ENCODE measurements around the gene VMP1.

VMP1 gene

GRCh38 chr17:59842901-59843652 is 135.6 kb downstream of the VMP1 start:
- Histone ChIP-seq H3K4me1 (ENCODE audit: control insufficient read depth in 1 of 2, insufficient read depth in 1 of 2, low read depth in 1 of 2, low read length in 1 of 2) (peaks cover 27 to 57% of the 10 kb centered on the region in 2 experiments), H3K4me3 (ENCODE audit: low read depth in 1 of 2, low read length in 1 of 2) (no peak overlapping the region), H3K27me3 (no peaks in the 10 kb centered on the region), H3K9me3 (no peaks in the 10 kb centered on the region), H3K36me3 (peaks cover 57% of the 10 kb centered on the region), H3K27ac (peak overlapping the region; percentile 11)
- TF ChIP-seq CTCF (IDR thresholded peaks at IDR 0.05): no peak

DNA sequence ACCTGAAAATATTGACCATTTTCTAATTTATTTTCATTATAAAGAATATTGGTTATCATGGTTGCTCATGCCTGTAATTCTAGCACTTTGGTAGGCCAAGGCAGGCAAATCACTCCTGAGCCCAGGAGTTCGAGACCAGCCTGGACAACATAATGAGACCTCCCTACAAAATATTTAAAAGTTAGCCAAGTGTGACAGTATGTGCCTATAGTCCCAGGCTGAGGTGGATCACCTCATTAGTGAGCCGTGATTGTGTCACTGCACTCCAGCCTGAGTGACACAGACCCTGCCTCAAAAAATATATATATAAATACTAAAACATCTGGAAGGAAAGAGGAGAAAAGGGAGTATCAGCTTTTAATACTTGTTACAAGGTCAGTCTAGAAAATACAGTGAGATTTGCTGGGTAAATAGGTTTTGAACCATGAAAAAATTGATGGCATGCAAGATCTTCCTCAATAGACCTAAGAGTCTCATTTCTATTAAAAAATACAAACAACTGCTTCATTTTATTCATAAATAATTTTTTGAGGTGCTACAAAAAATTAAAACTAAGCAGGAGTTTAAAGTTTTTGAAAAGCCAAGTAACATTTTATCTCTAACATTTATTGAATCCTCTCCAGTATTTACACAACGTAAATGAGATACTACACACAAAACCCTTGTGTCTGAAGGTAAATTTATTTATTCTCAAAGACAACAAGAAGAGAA is 137.6 kb downstream of the VMP1 start:
- Histone ChIP-seq H3K27ac (peak overlapping the region; percentile 65), H3K4me3 (ENCODE audit: low read depth in 1 of 2, low read length in 1 of 2) (no peak overlapping the region), H3K4me1 (ENCODE audit: control insufficient read depth in 1 of 2, insufficient read depth in 1 of 2, low read depth in 1 of 2, low read length in 1 of 2) (peaks cover 39 to 59% of the 10 kb centered on the region in 2 experiments), H3K27me3 (no peaks in the 10 kb centered on the region), H3K36me3 (peaks cover 38% of the 10 kb centered on the region), H3K9me3 (no peaks in the 10 kb centered on the region)
- TF ChIP-seq CTCF (IDR thresholded peaks at IDR 0.05): no peak

DNA sequence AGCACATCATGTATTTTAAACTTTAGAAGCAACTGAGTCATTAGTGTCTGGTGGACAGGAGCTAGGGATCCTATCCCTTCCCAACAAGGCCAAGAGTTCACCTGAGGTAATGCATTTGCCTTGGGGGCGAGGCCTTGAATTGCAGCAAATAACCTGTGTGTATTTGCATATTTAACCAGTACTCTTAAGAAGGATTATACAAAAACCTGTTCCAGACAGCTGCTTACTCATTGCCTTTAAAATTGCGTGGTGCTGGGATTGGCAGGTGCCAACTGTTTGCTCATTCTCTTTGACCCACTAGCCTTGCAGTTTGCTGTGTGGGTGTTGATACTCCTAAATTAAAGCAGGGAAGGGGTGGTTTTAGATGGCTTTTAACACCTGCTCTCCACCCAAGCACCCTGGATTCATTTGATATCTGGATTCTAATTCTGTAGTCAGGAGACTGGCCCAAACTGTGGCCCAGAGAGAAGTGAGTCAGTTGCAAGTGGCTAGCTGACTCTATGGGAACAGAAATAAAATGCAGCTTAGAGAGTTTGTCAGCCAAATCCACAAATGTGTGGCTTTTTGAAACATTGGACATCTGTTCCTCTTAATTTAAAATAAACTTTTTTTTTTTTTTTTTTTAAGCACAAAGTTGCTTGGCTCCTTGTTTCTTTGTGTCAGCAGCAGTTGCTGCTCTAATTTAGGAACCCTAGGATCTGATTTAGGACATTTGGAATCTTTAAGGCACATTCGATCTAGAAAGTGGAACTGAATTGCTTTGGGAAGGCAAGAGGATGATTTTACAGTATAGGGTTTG is 138.3 kb downstream of the VMP1 start:
- Histone ChIP-seq H3K4me1 (ENCODE audit: control insufficient read depth in 1 of 2, insufficient read depth in 1 of 2, low read depth in 1 of 2, low read length in 1 of 2) (peaks cover 41 to 52% of the 10 kb centered on the region in 2 experiments), H3K9me3 (no peaks in the 10 kb centered on the region), H3K27ac (peak overlapping the region; percentile 65), H3K4me3 (ENCODE audit: low read depth in 1 of 2, low read length in 1 of 2) (no peak overlapping the region), H3K27me3 (no peaks in the 10 kb centered on the region), H3K36me3 (peaks cover 30% of the 10 kb centered on the region)
- no peak for TF ChIP-seq CTCF (IDR thresholded peaks at IDR 0.05)

DNA sequence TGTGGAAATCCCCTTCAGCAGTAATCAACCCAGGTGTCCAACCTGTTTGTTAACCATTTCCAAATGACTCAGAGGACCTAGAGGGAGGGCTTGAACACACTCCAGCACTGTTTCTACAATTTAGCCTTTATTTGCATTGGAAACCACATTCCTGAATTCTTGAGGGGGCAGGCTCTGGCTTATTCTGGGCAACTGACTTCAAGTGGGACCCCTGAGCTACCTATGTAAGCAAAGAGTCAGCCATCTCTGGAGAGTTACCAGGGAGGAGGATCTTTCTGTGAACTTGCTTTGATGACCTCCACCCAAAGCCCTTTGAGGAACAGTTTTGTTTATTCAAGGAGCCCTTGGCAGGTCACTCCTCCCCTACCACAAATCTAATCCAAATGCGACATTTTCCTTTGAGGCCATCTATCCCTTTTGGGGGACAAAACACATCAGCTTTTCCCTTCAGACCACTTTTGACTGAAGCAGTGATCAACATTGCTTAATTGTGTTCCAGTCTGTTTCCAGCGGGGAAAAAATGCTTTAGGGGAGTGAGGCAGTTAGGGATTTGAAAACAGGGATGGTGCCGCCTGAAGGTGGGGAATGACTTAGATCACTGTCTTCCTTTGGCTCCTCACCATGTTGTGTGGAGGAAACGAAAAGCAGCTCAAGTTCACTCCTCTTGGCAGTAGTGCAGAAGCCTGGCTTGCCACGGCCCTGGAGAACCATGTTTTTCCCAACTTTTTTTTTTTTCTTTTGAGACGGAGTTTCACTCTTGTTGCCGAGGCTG is 139.1 kb downstream of the VMP1 start:
- no peak overlapping the region for H3K4me3 ChIP-seq (ENCODE audit: low read depth in 1 of 2, low read length in 1 of 2)
- no peak for TF ChIP-seq CTCF (IDR thresholded peaks at IDR 0.05)
- H3K4me1 ChIP-seq (ENCODE audit: control insufficient read depth in 1 of 2, insufficient read depth in 1 of 2, low read depth in 1 of 2, low read length in 1 of 2): peaks cover 41 to 51% of the 10 kb centered on the region in 2 experiments
- H3K27ac ChIP-seq: peak overlapping the region; percentile 65
- peaks cover 22% of the 10 kb centered on the region for H3K36me3 ChIP-seq
- no peaks in the 10 kb centered on the region for H3K27me3 ChIP-seq
- no peaks in the 10 kb centered on the region for H3K9me3 ChIP-seq

- Histone ChIP-seq H3K4me1 (ENCODE audit: control insufficient read depth in 1 of 2, insufficient read depth in 1 of 2, low read depth in 1 of 2, low read length in 1 of 2) (peaks cover 41 to 55% of the 10 kb centered on the region in 2 experiments), H3K27me3 (no peaks in the 10 kb centered on the region), H3K4me3 (ENCODE audit: low read depth in 1 of 2, low read length in 1 of 2) (peak overlapping the region; percentile 41 to 48), H3K27ac (peak overlapping the region; percentile 89), H3K9me3 (no peaks in the 10 kb centered on the region), H3K36me3 (peaks cover 8% of the 10 kb centered on the region)
- no peak for TF ChIP-seq CTCF (IDR thresholded peaks at IDR 0.05)
These were observed 140.9 kb downstream of the VMP1 start for GRCh38 chr17:59848385-59848668.
